Measurements from ENCODE around the gene LRG1. TPM values are rescaled to one million over a fixed set of nuclear protein-coding genes. Genes with fewer than 3 reads are reported as not detected.

LRG1 gene
- total RNA-seq, 1 experiment from 2014 or later, result 0.81 TPM

DNA sequence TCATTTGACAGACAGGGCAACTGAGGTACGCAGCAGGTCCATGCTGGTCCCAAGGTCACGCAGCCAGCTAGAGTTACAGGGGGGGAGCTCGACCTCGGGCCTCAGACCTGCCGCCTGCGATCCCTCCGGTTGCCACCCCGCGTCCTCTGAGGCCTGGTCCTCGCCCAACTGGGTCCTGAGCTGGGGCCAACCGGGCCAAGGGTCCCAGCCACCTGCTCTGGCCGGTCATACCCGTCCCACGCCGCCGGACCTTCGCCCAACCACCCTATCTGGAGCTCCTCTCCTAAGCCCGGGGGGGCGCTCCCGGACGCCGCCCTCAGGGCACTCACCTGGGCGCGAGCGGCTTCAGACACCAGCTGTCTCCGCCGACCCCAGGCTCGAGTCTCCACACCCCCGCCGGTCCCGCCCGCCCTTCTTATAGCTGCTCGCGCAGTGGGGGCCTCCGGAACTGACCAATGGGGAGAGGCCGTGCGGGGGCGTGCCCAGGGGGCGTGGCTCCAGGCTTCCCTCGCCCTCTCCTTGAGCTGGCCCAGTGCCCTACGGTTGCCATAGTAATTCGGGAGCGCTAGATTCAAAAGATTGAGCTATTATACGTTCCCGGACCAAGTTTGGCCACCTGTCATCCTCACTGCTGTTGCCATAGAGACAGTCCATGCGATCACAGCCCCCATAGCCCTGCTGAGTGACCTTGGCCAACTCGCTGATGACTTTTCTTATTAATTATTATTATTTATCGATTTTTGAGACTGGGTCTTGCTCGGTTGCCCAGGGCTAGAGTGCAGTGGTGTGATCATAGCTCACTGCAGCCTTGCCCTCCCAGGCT, 4.8 kb downstream of the LRG1 start, which contains the start of gene PLIN5:
Gene PLIN5 (minus strand): TSS at position 389 of the 823 bp plus-strand sequence. CDS start 1,150 bp downstream, outside the sequence.
- H3K4me1 Mint-ChIP-seq, result peaks cover 3% of the 10 kb centered on the region; the same call in 1 of the 2 replicates
- no peaks in the 10 kb centered on the region for H3K36me3 Mint-ChIP-seq
- peaks cover 60% of the 10 kb centered on the region for H3K27me3 Mint-ChIP-seq (ENCODE audit: low read depth)
- H3K27ac Mint-ChIP-seq, result no peak within 1 kb of the TSS
- POLR2A ChIA-PET, result interaction anchor here (0.5 to 1.8 kb wide), 5 partner anchors 10 to 114 kb away, joined by 3 to 9 read pairs (median 4); partner anchors contain the start of gene HDGFL2
- DNase-seq (ENCODE audit: low spot score) (peak; percentile 97), ATAC-seq (peak; percentile 93)
- H3K9me3 Mint-ChIP-seq, result no peaks in the 10 kb centered on the region
- H3K4me3 Mint-ChIP-seq, result peak within 1 kb of the TSS; percentile 53
- CTCF ChIA-PET, result interaction anchor here (0.5 to 11.1 kb wide), 30 partner anchors 10 to 359 kb away, joined by 3 to 285 read pairs (median 4); partner anchors contain the start of genes CHAF1A, FEM1A, HDGFL2 and PLIN4
- TF ChIP-seq NFYB (CRISPR knock-in tag; conservative IDR thresholded peaks at IDR 0.05; ENCODE audit: low read depth) (peak; percentile 69), CBFB (CRISPR knock-in tag; IDR thresholded peaks at IDR 0.05; ENCODE audit: low read depth) (no peak), PRRX2 (CRISPR knock-in tag; IDR thresholded peaks at IDR 0.05) (no peak), SP1 (CRISPR knock-in tag; conservative IDR thresholded peaks at IDR 0.05) (peak; percentile 70; the same call in 1 of the 2 replicates), AR (CRISPR knock-in tag; IDR thresholded peaks at IDR 0.05) (no peak), ZNF121 (CRISPR knock-in tag; IDR thresholded peaks at IDR 0.05) (0 out of 2 replicates have a peak, but pooled peaks have one; percentile 33), SMAD4 (CRISPR knock-in tag; IDR thresholded peaks at IDR 0.05) (no peak), GABPB1 (CRISPR knock-in tag; IDR thresholded peaks at IDR 0.05) (no peak), NFATC4 (CRISPR knock-in tag; IDR thresholded peaks at IDR 0.05) (peak; percentile 3; the same call in 1 of the 2 replicates), GTF2I (CRISPR knock-in tag; conservative IDR thresholded peaks at IDR 0.05) (no peak)
- TF ChIP-seq, protein P1, sequence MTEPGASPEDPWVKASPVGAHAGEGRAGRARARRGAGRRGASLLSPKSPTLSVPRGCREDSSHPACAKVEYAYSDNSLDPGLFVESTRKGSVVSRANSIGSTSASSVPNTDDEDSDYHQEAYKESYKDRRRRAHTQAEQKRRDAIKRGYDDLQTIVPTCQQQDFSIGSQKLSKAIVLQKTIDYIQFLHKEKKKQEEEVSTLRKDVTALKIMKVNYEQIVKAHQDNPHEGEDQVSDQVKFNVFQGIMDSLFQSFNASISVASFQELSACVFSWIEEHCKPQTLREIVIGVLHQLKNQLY (CRISPR knock-in tag; IDR thresholded peaks at IDR 0.05), result no peak
- TF ChIP-seq, protein P2, sequence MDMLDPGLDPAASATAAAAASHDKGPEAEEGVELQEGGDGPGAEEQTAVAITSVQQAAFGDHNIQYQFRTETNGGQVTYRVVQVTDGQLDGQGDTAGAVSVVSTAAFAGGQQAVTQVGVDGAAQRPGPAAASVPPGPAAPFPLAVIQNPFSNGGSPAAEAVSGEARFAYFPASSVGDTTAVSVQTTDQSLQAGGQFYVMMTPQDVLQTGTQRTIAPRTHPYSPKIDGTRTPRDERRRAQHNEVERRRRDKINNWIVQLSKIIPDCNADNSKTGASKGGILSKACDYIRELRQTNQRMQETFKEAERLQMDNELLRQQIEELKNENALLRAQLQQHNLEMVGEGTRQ (CRISPR knock-in tag; IDR thresholded peaks at IDR 0.05), result peak; percentile 36; the same call in 1 of the 2 replicates
- TF ChIP-seq, protein P3, sequence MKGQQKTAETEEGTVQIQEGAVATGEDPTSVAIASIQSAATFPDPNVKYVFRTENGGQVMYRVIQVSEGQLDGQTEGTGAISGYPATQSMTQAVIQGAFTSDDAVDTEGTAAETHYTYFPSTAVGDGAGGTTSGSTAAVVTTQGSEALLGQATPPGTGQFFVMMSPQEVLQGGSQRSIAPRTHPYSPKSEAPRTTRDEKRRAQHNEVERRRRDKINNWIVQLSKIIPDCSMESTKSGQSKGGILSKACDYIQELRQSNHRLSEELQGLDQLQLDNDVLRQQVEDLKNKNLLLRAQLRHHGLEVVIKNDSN (CRISPR knock-in tag; IDR thresholded peaks at IDR 0.05), result no peak; the same call in 1 of the 2 replicates

GRCh38 chr19:4533835-4534424, 5.9 kb downstream of the LRG1 start:
- peaks cover 53% of the 10 kb centered on the region for H3K27me3 Mint-ChIP-seq (ENCODE audit: low read depth)
- no peak for DNase-seq (ENCODE audit: low spot score)
- ChIA-PET CTCF (interaction anchor here (0.5 to 11.1 kb wide), 12 partner anchors 9 to 360 kb away, joined by 4 to 285 read pairs (median 8); partner anchors contain the start of gene PLIN4), POLR2A (interaction anchor here (1.4 to 1.8 kb wide), 2 partner anchors 9 to 26 kb away, joined by 4 to 9 read pairs; no protein-coding TSS in a partner anchor)
- no peaks in the 10 kb centered on the region for H3K4me1 Mint-ChIP-seq
- no peak for ATAC-seq
- H3K4me3 Mint-ChIP-seq, result no peak overlapping the region
- no peaks in the 10 kb centered on the region for H3K9me3 Mint-ChIP-seq
- H3K36me3 Mint-ChIP-seq, result no peaks in the 10 kb centered on the region
- H3K27ac Mint-ChIP-seq, result no peak overlapping the region
- TF ChIP-seq CBFB (CRISPR knock-in tag; IDR thresholded peaks at IDR 0.05; ENCODE audit: low read depth), result no peak
- TF ChIP-seq, protein P4, sequence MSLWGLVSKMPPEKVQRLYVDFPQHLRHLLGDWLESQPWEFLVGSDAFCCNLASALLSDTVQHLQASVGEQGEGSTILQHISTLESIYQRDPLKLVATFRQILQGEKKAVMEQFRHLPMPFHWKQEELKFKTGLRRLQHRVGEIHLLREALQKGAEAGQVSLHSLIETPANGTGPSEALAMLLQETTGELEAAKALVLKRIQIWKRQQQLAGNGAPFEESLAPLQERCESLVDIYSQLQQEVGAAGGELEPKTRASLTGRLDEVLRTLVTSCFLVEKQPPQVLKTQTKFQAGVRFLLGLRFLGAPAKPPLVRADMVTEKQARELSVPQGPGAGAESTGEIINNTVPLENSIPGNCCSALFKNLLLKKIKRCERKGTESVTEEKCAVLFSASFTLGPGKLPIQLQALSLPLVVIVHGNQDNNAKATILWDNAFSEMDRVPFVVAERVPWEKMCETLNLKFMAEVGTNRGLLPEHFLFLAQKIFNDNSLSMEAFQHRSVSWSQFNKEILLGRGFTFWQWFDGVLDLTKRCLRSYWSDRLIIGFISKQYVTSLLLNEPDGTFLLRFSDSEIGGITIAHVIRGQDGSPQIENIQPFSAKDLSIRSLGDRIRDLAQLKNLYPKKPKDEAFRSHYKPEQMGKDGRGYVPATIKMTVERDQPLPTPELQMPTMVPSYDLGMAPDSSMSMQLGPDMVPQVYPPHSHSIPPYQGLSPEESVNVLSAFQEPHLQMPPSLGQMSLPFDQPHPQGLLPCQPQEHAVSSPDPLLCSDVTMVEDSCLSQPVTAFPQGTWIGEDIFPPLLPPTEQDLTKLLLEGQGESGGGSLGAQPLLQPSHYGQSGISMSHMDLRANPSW (CRISPR knock-in tag; conservative IDR thresholded peaks at IDR 0.05; ENCODE audit: low read depth), result no peak
- TF ChIP-seq MAX (CRISPR knock-in tag; IDR thresholded peaks at IDR 0.05), result no peak
- no peak for TF ChIP-seq GABPB1 (CRISPR knock-in tag; IDR thresholded peaks at IDR 0.05)
- no peak for TF ChIP-seq IRF2 (CRISPR knock-in tag; IDR thresholded peaks at IDR 0.05; ENCODE audit: borderline replicate concordance, low read depth)

Data from WTC11 (cell line).